A549 (cell line): ENCODE results near the gene PSMA2. TPM values are rescaled to one million over a fixed set of nuclear protein-coding genes. Genes with fewer than 3 reads are reported as not detected.

Source experiments
- ATAC-seq, 2 experiments: fragments of 200-7000 bp in 1 of 2; fragments of >200 bp in 1 of 2; cut with Nextera tagmentation in 1 of 2; cut with Tn5 transposase in 1 of 2; 3 replicates each; pipeline versions ENCODE4 v1.8.0 to v1.9.1; 2018 to 2020; ENCODE audit warnings: mild to moderate bottlenecking in 1 of 2, moderate library complexity in 1 of 2
- CTCF ChIA-PET: fragments of 300-600 bp; sonication (Branson Sonifier 250); formaldehyde crosslinking; extraction: SDS; loops from one replicate; lab custom pipeline; 2021; ENCODE audit warnings: antibody characterized with exemption, inconsistent platforms; lab: Yijun Ruan, JAX
- POLR2A ChIA-PET: fragments of 350-600 bp; formaldehyde crosslinking; extraction: SDS; loops from one replicate; lab custom pipeline; 2021; ENCODE audit warnings: antibody characterized with exemption, inconsistent platforms; lab: Yijun Ruan, JAX
- DNase-seq, 2 experiments: peaks; one replicate each; pipeline versions ENCODE4 v3.0.0 to v3.0.0-alpha.2; 2011 to 2016; ENCODE audit warnings: low read depth in 1 of 2, low spot score in 1 of 2
- FAIRE-seq: peaks from 2 replicates; lab custom pipeline; 2011; peaks lifted over from hg19 to GRCh38; lab: Jason Lieb, UNC
- H3K27ac ChIP-seq, 2 experiments: fragments of >200 bp; sonication (Bioruptor Twin); formaldehyde crosslinking; 3 replicates each; pipeline ENCODE4 v1.5.1; 2016 to 2017
- H3K4me1 ChIP-seq: fragments of >200 bp; sonication (Bioruptor Twin); formaldehyde crosslinking; 3 replicates; pipeline ENCODE4 v1.6.1; 2016
- H3K4me2 ChIP-seq: fragments of >200 bp; sonication (Bioruptor Twin); formaldehyde crosslinking; 3 replicates; pipeline ENCODE4 v1.6.1; 2016
- H3K4me3 ChIP-seq: fragments of >200 bp; sonication (Bioruptor Twin); formaldehyde crosslinking; 3 replicates; pipeline ENCODE4 v1.5.1; 2016
- H3K9me3 ChIP-seq: fragments of >200 bp; sonication (Bioruptor Twin); formaldehyde crosslinking; 3 replicates; pipeline ENCODE4 v1.6.1; 2016
- BCL3 ChIP-seq: fragments of >200 bp; sonication (Bioruptor Twin); formaldehyde crosslinking; IDR thresholded peaks from 3 replicates; pipeline ENCODE4 v1.6.1; 2016
- BHLHE40 ChIP-seq: IDR thresholded peaks from 2 replicates; pipeline ENCODE4 v1.6.1; 2012; ENCODE audit warnings: low read depth, low read length, inconsistent platforms
- CHD2 ChIP-seq: fragments of 150-350 bp; IDR thresholded peaks from 2 replicates; pipeline ENCODE4 v1.6.1; 2014; ENCODE audit warnings: low read length; ENCODE audit not compliant: partially characterized antibody
- CHD4 ChIP-seq: fragments of 200-600 bp; sonication (generic); IDR thresholded peaks from 2 replicates; pipeline ENCODE4 v1.6.1; 2016; ENCODE audit warnings: antibody characterized with exemption, mild to moderate bottlenecking, borderline replicate concordance
- E2F6 ChIP-seq: IDR thresholded peaks from 2 replicates; pipeline ENCODE4 v1.6.1; 2012; ENCODE audit warnings: low read depth, borderline replicate concordance
- EHMT2 ChIP-seq: fragments of 200-600 bp; sonication (generic); IDR thresholded peaks from 2 replicates; pipeline ENCODE4 v1.6.1; 2016; ENCODE audit warnings: antibody characterized with exemption, low read depth, mild to moderate bottlenecking, moderate library complexity
- ELK1 ChIP-seq: fragments of 150-350 bp; IDR thresholded peaks from 2 replicates; pipeline ENCODE4 v1.6.1; 2014; ENCODE audit warnings: low read depth, mild to moderate bottlenecking, low read length
- ESRRA ChIP-seq: fragments of 150-350 bp; IDR thresholded peaks from 2 replicates; pipeline ENCODE4 v1.6.1; 2014; ENCODE audit warnings: mild to moderate bottlenecking, low read length, borderline replicate concordance
- HDAC2 ChIP-seq: fragments of 200-600 bp; sonication (generic); IDR thresholded peaks from 2 replicates; pipeline ENCODE4 v1.6.1; 2016
- JUN ChIP-seq, 2 experiments: fragments of >200 bp; sonication (Bioruptor Twin); formaldehyde crosslinking; IDR thresholded peaks; 2 replicates in 1 of 2; 3 replicates in 1 of 2; pipeline ENCODE4 v1.6.1; 2016 to 2017
- KDM1A ChIP-seq: fragments of 200-600 bp; sonication (generic); IDR thresholded peaks from 2 replicates; pipeline ENCODE4 v1.6.1; 2016; ENCODE audit warnings: low read depth, mild to moderate bottlenecking
- MAZ ChIP-seq: fragments of 150-350 bp; IDR thresholded peaks from 2 replicates; pipeline ENCODE4 v1.6.1; 2014; ENCODE audit warnings: antibody characterized with exemption, low read depth, low read length, borderline replicate concordance
- MYC ChIP-seq: IDR thresholded peaks from 2 replicates; pipeline ENCODE4 v1.6.1; 2012; ENCODE audit warnings: mild to moderate bottlenecking, inconsistent platforms, low read length, improper control_type of control experiment, borderline replicate concordance
- NPAS2 ChIP-seq: fragments of 250-450 bp; sonication (Bioruptor Pico); IDR thresholded peaks from 2 replicates; pipeline ENCODE4 v1.8.0; 2022; ENCODE audit warnings: mild to moderate bottlenecking, moderate library complexity, borderline replicate concordance
- PHF8 ChIP-seq: fragments of 200-600 bp; sonication (generic); IDR thresholded peaks from 2 replicates; pipeline ENCODE4 v1.6.1; 2016; ENCODE audit warnings: low read depth, mild to moderate bottlenecking, antibody characterized with exemption, moderate library complexity, borderline replicate concordance
- REST ChIP-seq: fragments of 200-600 bp; sonication (generic); IDR thresholded peaks from 2 replicates; pipeline ENCODE4 v1.6.1; 2016; ENCODE audit warnings: antibody characterized with exemption, mild to moderate bottlenecking, moderate library complexity
- RNF2 ChIP-seq: fragments of 200-600 bp; sonication (generic); IDR thresholded peaks from 2 replicates; pipeline ENCODE4 v1.6.1; 2016; ENCODE audit warnings: low read depth, mild to moderate bottlenecking, antibody characterized with exemption, moderate library complexity, borderline replicate concordance
- SREBF2 ChIP-seq: fragments of 450-650 bp; IDR thresholded peaks from 2 replicates; pipeline ENCODE4 v1.6.1; 2014; ENCODE audit warnings: mild to moderate bottlenecking, moderate library complexity
- TFCP2L1 ChIP-seq: fragments of 250-450 bp; sonication (Bioruptor Pico); IDR thresholded peaks from 2 replicates; pipeline ENCODE4 v1.5.0; 2021; ENCODE audit warnings: mild to moderate bottlenecking
- ZC3H11A ChIP-seq: fragments of 450-650 bp; IDR thresholded peaks from 2 replicates; pipeline ENCODE4 v1.6.1; 2014; ENCODE audit warnings: antibody characterized with exemption, mild to moderate bottlenecking
- ZSCAN20 ChIP-seq: fragments of 250-450 bp; sonication (Bioruptor Pico); IDR thresholded peaks from 2 replicates; pipeline ENCODE4 v1.8.0; 2022; ENCODE audit warnings: mild to moderate bottlenecking, moderate library complexity
- WGBS: methylation state at CpG from one replicate; pipeline ENCODE4 v1.1.6; 2017; ENCODE audit errors: missing lambda C conversion rate; 5-methylcytosine and 5-hydroxymethylcytosine counted together
- polyA plus RNA-seq, 4 experiments: library from polyadenylated mRNA; depleted of rRNA in 3 of 4; stranded (reverse); fragments of >200 nt; fragmentation: RNase III in 1 of 4; extraction: RNeasy Plus Mini Kit Qiagen cat#74134 plus additional on column Dnase treatment in 1 of 4; gene quantifications; 2 replicates in 3 of 4; 3 replicates in 1 of 4; pipeline ENCODE4 v1.2.3, GENCODE V29; 2011 to 2017
- TF ChIP-seq, protein P1 (sequence below): IDR thresholded peaks from 2 replicates; pipeline ENCODE4 v1.6.1; 2012
- TF ChIP-seq, protein P2 (sequence below): fragments of 450-650 bp; IDR thresholded peaks from 2 replicates; pipeline ENCODE4 v1.6.1; 2014; ENCODE audit warnings: antibody characterized with exemption

Gene PSMA2
- polyA plus RNA-seq, 2 of the 4 experiments (the other 2 are of a cell fraction) = 188 to 324 TPM

DNA sequence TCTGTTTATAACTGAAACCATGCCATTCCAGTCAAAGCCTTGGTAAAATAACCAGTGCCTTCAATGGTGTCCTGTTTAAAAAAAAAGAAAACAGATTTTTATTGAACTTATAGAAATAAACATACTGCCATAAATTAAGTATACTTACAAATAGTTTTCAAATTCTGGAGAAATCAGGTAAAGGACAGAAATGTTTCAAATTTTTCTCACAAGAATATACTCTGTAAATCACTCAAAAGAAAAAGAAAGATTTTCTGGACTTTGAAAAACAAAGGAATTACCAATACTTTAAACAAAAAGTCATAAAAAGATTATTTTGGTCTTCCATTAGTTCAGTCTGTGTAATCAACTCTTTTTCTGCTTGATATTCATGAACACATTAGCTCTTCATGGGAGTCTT lies 24.1 kb upstream of the PSMA2 start (continued):
- TF ChIP-seq, protein P1, sequence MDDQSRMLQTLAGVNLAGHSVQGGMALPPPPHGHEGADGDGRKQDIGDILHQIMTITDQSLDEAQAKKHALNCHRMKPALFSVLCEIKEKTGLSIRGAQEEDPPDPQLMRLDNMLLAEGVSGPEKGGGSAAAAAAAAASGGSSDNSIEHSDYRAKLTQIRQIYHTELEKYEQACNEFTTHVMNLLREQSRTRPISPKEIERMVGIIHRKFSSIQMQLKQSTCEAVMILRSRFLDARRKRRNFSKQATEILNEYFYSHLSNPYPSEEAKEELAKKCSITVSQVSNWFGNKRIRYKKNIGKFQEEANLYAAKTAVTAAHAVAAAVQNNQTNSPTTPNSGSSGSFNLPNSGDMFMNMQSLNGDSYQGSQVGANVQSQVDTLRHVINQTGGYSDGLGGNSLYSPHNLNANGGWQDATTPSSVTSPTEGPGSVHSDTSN = no peak
- TF ChIP-seq BHLHE40 (no peak), TFCP2L1 (no peak), MAZ (no peak), ZC3H11A (no peak)

- ATAC-seq = no peak
- no peak overlapping the region for H3K4me2 ChIP-seq
- TF ChIP-seq ESRRA (no peak), REST (no peak), BCL3 (no peak), RNF2 (no peak)
These were observed 22.0 kb upstream of the PSMA2 start for GRCh38 chr7:42953994-42954393.

DNA sequence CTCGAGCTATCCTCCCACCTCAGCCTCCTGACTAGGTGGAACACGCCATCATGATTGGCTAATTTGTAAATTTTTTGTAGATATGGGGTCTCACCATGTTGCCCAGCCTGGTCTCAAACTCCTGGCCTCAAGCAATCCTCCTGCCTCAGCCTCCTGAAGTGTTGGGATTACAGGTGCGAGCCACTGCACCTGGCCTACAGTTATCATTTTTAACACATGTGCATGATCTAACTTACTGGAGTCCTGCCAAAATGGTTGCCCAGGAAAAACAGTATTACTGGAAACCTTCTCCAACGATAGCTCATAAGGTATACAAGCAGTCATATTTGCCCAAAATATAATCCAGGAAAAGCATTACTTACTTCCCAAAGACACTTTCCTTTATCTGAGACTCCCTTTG lies 20.4 kb upstream of the PSMA2 start:
- DNase-seq (no peak), ATAC-seq (no peak)
- POLR2A ChIA-PET = no interaction called here
- no peaks in the 10 kb centered on the region for H3K4me1 ChIP-seq
- 18% methylated on average over 4 of the region's 4 CpGs for WGBS
- no peak overlapping the region for H3K4me3 ChIP-seq
- TF ChIP-seq MAZ (no peak), CHD2 (no peak)
- TF ChIP-seq, all 56 proteins: peak for 0
- CTCF ChIA-PET = interaction anchor here (1.3 kb wide), 2 partner anchors 10 to 11 kb away, joined by 3 to 4 read pairs; no protein-coding TSS in a partner anchor
- no peak for FAIRE-seq
- Histone ChIP-seq H3K4me2 (no peak overlapping the region), H3K9me3 (no peaks in the 10 kb centered on the region), H3K27ac (no peak overlapping the region)

More at GRCh38 chr7:42953994-42954393, 22.0 kb upstream of the PSMA2 start:
- Histone ChIP-seq H3K4me3 (no peak overlapping the region), H3K27ac (no peak overlapping the region), H3K9me3 (no peaks in the 10 kb centered on the region), H3K4me1 (no peaks in the 10 kb centered on the region)
- WGBS = 29% methylated on average over 4 of the region's 4 CpGs
- ChIA-PET POLR2A (no interaction called here), CTCF (interaction anchor here (1.1 to 3.7 kb wide), 5 partner anchors 10 to 885 kb away, joined by 3 to 16 read pairs (median 4); no protein-coding TSS in a partner anchor)
- DNase-seq (no peak), FAIRE-seq (no peak)

GRCh38 chr7:42950417-42950816 lies 18.4 kb upstream of the PSMA2 start:
- ChIA-PET POLR2A (no interaction called here), CTCF (interaction anchor here (1.0 to 1.5 kb wide), 3 partner anchors 10 to 311 kb away, joined by 3 to 5 read pairs (median 4); no protein-coding TSS in a partner anchor)
- DNase-seq (no peak), FAIRE-seq (no peak), ATAC-seq (no peak)
- 63% methylated on average over 3 of the region's 3 CpGs for WGBS
- H3K4me1 ChIP-seq = no peaks in the 10 kb centered on the region
- H3K27ac ChIP-seq = no peak overlapping the region
- no peak overlapping the region for H3K4me3 ChIP-seq
- no peak overlapping the region for H3K4me2 ChIP-seq
- H3K9me3 ChIP-seq = no peaks in the 10 kb centered on the region
- TF ChIP-seq, protein P2, sequence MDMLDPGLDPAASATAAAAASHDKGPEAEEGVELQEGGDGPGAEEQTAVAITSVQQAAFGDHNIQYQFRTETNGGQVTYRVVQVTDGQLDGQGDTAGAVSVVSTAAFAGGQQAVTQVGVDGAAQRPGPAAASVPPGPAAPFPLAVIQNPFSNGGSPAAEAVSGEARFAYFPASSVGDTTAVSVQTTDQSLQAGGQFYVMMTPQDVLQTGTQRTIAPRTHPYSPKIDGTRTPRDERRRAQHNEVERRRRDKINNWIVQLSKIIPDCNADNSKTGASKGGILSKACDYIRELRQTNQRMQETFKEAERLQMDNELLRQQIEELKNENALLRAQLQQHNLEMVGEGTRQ = no peak
- TF ChIP-seq CHD4 = no peak
- no peak for TF ChIP-seq NPAS2 (CRISPR knock-in tag)
- no peak for TF ChIP-seq ZSCAN20 (CRISPR knock-in tag)
- no peak for TF ChIP-seq HDAC2
- no peak for TF ChIP-seq BHLHE40
- TF ChIP-seq EHMT2 = no peak
- no peak for TF ChIP-seq E2F6
- no peak for TF ChIP-seq ELK1
- no peak for TF ChIP-seq ESRRA
- no peak for TF ChIP-seq MYC
- no peak for TF ChIP-seq KDM1A
- TF ChIP-seq JUN (IDR thresholded peaks at IDR 0.05) = no peak
- TF ChIP-seq SREBF2 = no peak
- TF ChIP-seq PHF8 = no peak
